Gastrocnemius medialis (tissue), 4 donors: Measurements from ENCODE around the gene MAPK8IP1.

ENCODE experiments used
- CTCF ChIP-seq, 5 experiments: fragments of 450-650 bp in 3 of 5; fragments of 200-600 bp in 2 of 5; sonication (generic) in 2 of 5; IDR thresholded peaks in 4 of 5; conservative IDR thresholded peaks in 1 of 5; 1 replicate in 4 of 5; 2 replicates in 1 of 5; pipeline ENCODE4 v1.5.1; 2016 to 2019; ENCODE audit warnings: antibody characterized with exemption in 5 of 5, mild to moderate bottlenecking in 3 of 5, moderate library complexity in 3 of 5
- POLR2A ChIP-seq, 2 donors: fragments of 450-650 bp; IDR thresholded peaks; one replicate each; pipeline ENCODE4 v1.6.1; 2017; ENCODE audit warnings: antibody characterized with exemption in 2 of 2, mild to moderate bottlenecking in 2 of 2, moderate library complexity in 2 of 2

- TF ChIP-seq CTCF (IDR thresholded peaks at IDR 0.05 in 4 of 5, conservative IDR thresholded peaks at IDR 0.05 in 1 of 5) (no peak), POLR2A (IDR thresholded peaks at IDR 0.05) (no peak)
These were observed 1.5 kb downstream of the MAPK8IP1 start for GRCh38 chr11:45886816-45887520.
